HepG2 (cell line): ENCODE results near the gene WRAP73. TPM values are rescaled to one million over a fixed set of nuclear protein-coding genes. Genes with fewer than 3 reads are reported as not detected.

Experiments
- ATAC-seq: fragments of 200-7000 bp; cut with Tn5 transposase; 3 replicates; pipeline ENCODE4 v1.9.1; 2020; ENCODE audit warnings: mild to moderate bottlenecking, moderate library complexity
- BruUV-seq: library from RNA; stranded (reverse); fragments of 400-500 nt; replicated peaks from 2 replicates; lab custom pipeline; 2021; lab: Mats Ljungman, UMichigan
- CTCF ChIA-PET: fragments of 300-600 bp; formaldehyde crosslinking; extraction: SDS; loops from one replicate; lab custom pipeline; 2021; ENCODE audit warnings: low total read pairs, inconsistent platforms, low intra/inter-chr PET ratio; lab: Yijun Ruan, JAX
- POLR2A ChIA-PET: fragments of 350-600 bp; sonication (Branson Sonifier 250); formaldehyde crosslinking; loops from one replicate; lab custom pipeline; 2020; ENCODE audit warnings: antibody characterized with exemption, inconsistent platforms; lab: Yijun Ruan, JAX
- DNase-seq: peaks from one replicate; pipeline ENCODE4 v3.0.0-alpha.2; 2015; ENCODE audit warnings: low spot score
- FAIRE-seq: peaks from 3 replicates; lab custom pipeline; 2011; peaks lifted over from hg19 to GRCh38; lab: Jason Lieb, UNC
- H2AFZ ChIP-seq: one replicate; pipeline ENCODE4 v1.6.1; 2011; ENCODE audit warnings: low read length, inconsistent platforms
- H3K27ac ChIP-seq: fragments of 300-600 bp; 3 replicates; pipeline ENCODE4 v1.8.0; 2011; ENCODE audit warnings: mixed run types, mild to moderate bottlenecking, mixed read lengths, low read length, inconsistent platforms; ENCODE audit not compliant: insufficient read depth; ENCODE audit errors: extremely low read length
- H3K27me3 ChIP-seq, 2 experiments: fragments of 200-600 bp in 1 of 2; 2 replicates in 1 of 2; 3 replicates in 1 of 2; pipeline versions ENCODE4 v1.6.0 to v1.8.0; 2011; ENCODE audit warnings: low read length in 2 of 2, mild to moderate bottlenecking in 2 of 2, moderate library complexity in 2 of 2, inconsistent platforms in 1 of 2; ENCODE audit not compliant: insufficient read depth in 2 of 2, control insufficient read depth in 1 of 2
- H3K36me3 ChIP-seq, 2 experiments: fragments of 200-600 bp in 1 of 2; replicated peaks in 1 of 2; 2 replicates in 1 of 2; 3 replicates in 1 of 2; pipeline versions ENCODE4 v1.5.1 to v1.8.0; 2011; ENCODE audit warnings: low read length in 2 of 2, inconsistent platforms in 1 of 2; ENCODE audit not compliant: insufficient read depth in 2 of 2, control insufficient read depth in 1 of 2
- H3K4me1 ChIP-seq: 2 replicates; pipeline ENCODE4 v1.5.1; 2012; ENCODE audit warnings: low read length, inconsistent platforms; ENCODE audit not compliant: insufficient read depth
- H3K4me2 ChIP-seq: 2 replicates; pipeline ENCODE4 v1.6.0; 2011; ENCODE audit warnings: low read depth, low read length, inconsistent platforms
- H3K4me3 ChIP-seq, 3 experiments: fragments of 200-600 bp in 1 of 3; sonication (generic), shearing (Covaris generic) in 1 of 3; replicated peaks in 1 of 3; 2 replicates each; pipeline ENCODE4 v1.5.1; 2011 to 2016; ENCODE audit warnings: low read length in 3 of 3, inconsistent platforms in 2 of 3, low read depth in 2 of 3, mild to moderate bottlenecking in 2 of 3, control low read depth in 1 of 3, mixed read lengths in 1 of 3; ENCODE audit not compliant: insufficient read depth in 1 of 3
- H3K79me2 ChIP-seq: one replicate; pipeline ENCODE4 v1.6.1; 2011; ENCODE audit warnings: low read length, inconsistent platforms; ENCODE audit not compliant: insufficient read depth
- H3K9ac ChIP-seq: 2 replicates; pipeline ENCODE4 v1.6.0; 2011; ENCODE audit warnings: mild to moderate bottlenecking, low read depth, low read length, inconsistent platforms; ENCODE audit not compliant: insufficient read depth
- H3K9me3 ChIP-seq: 2 replicates; pipeline ENCODE4 v1.5.1; 2012; ENCODE audit warnings: mild to moderate bottlenecking, low read length
- H4K20me1 ChIP-seq: 2 replicates; pipeline ENCODE4 v1.6.0; 2011; ENCODE audit warnings: inconsistent platforms, mild to moderate bottlenecking, low read length, moderate library complexity; ENCODE audit not compliant: insufficient read depth
- ARID2 ChIP-seq: sonication (generic); formaldehyde crosslinking; IDR thresholded peaks from 2 replicates; pipeline ENCODE4 v1.8.1; 2022; ENCODE audit warnings: mild to moderate bottlenecking, missing genetic modification reagents, borderline replicate concordance
- ELF3 ChIP-seq: IDR thresholded peaks from 2 replicates; pipeline ENCODE4 v1.6.1; 2016; ENCODE audit warnings: missing genetic modification reagents, missing compliant biosample characterization
- FOXJ3 ChIP-seq: sonication (generic); formaldehyde crosslinking; IDR thresholded peaks from 2 replicates; pipeline ENCODE4 v1.4.0; 2020; ENCODE audit warnings: missing genetic modification reagents, mild to moderate bottlenecking, borderline replicate concordance
- HNF4A ChIP-seq: sonication (generic); formaldehyde crosslinking; IDR thresholded peaks from 2 replicates; pipeline ENCODE4 v1.4.0; 2020; ENCODE audit warnings: missing genetic modification reagents
- HOXA5 ChIP-seq: sonication (generic); formaldehyde crosslinking; IDR thresholded peaks from 2 replicates; pipeline ENCODE4 v1.4.0; 2020; ENCODE audit warnings: missing genetic modification reagents
- KDM3A ChIP-seq: IDR thresholded peaks from 2 replicates; pipeline ENCODE4 v1.6.1; 2018; ENCODE audit warnings: low read depth, missing compliant biosample characterization
- MED1 ChIP-seq: sonication (generic); formaldehyde crosslinking; IDR thresholded peaks from 2 replicates; pipeline ENCODE4 v1.4.0; 2020; ENCODE audit warnings: missing genetic modification reagents
- NFRKB ChIP-seq: fragments of 450-650 bp; IDR thresholded peaks from 2 replicates; pipeline ENCODE4 v1.6.1; 2017
- ZFP41 ChIP-seq: sonication (generic); formaldehyde crosslinking; IDR thresholded peaks from 2 replicates; pipeline ENCODE4 v1.4.0; 2020; ENCODE audit warnings: mild to moderate bottlenecking, missing genetic modification reagents, borderline replicate concordance
- ZKSCAN5 ChIP-seq: sonication (generic); formaldehyde crosslinking; IDR thresholded peaks from 2 replicates; pipeline ENCODE4 v1.5.1; 2020; ENCODE audit warnings: mild to moderate bottlenecking, missing genetic modification reagents
- ZNF256 ChIP-seq: sonication (generic); formaldehyde crosslinking; conservative IDR thresholded peaks from 2 replicates; pipeline ENCODE4 v1.4.0; 2020; ENCODE audit warnings: missing genetic modification reagents
- ZNF7 ChIP-seq: IDR thresholded peaks from 2 replicates; pipeline ENCODE4 v1.6.1; 2016; ENCODE audit warnings: missing biosample characterization, missing genetic modification reagents
- WGBS: methylation state at CpG from one replicate; pipeline ENCODE4 v1.1.6; 2017; ENCODE audit warnings: low lambda C conversion rate; 5-methylcytosine and 5-hydroxymethylcytosine counted together
- in situ Hi-C: cut with HindIII; loops from 2 replicates; pipeline ENCODE4 v1.10.0; 2017; ENCODE audit warnings: low pct_unique_long_range_greater_than_20kb; ENCODE audit not compliant: extremely low pct_ligation_motif_present
- intact Hi-C: fragments of 100-400 bp; cut with micrococcal nuclease; formaldehyde crosslinking; loops from one replicate; pipeline ENCODE4 v1.10.0; 2022; ENCODE audit not compliant: unreplicated experiment
- polyA plus RNA-seq, 8 experiments: library from polyadenylated mRNA; depleted of rRNA in 3 of 8; stranded (reverse) in 7 of 8; unstranded in 1 of 8; fragments of >200 nt; fragmentation: Illumina TruSeq in 4 of 8; extraction: Trizol in 4 of 8; gene quantifications; 2 replicates each; pipeline versions ENCODE4 v1.2.1 to v1.2.3, GENCODE V29; 2011 to 2016; ENCODE audit warnings: low read depth in 4 of 8, missing spikeins in 1 of 8, mixed read lengths in 1 of 8; ENCODE audit not compliant: insufficient read depth in 1 of 8
- total RNA-seq, 5 experiments: library from RNA; depleted of rRNA; stranded (reverse); fragments of >200 nt; fragmentation: Illumina TruSeq; extraction: Trizol; gene quantifications; 2 replicates each; pipeline ENCODE4 v1.2.3, GENCODE V29; 2016; ENCODE audit warnings: low read depth in 1 of 5
- TF ChIP-seq, protein P1 (sequence below): sonication (generic); formaldehyde crosslinking; IDR thresholded peaks from 2 replicates; pipeline ENCODE4 v1.5.0; 2020; ENCODE audit warnings: missing genetic modification reagents
- TF ChIP-seq, protein P2 (sequence below): sonication (generic); formaldehyde crosslinking; conservative IDR thresholded peaks from 2 replicates; pipeline ENCODE4 v1.8.0; 2022; ENCODE audit warnings: mild to moderate bottlenecking, moderate library complexity, missing genetic modification reagents
- TF ChIP-seq, protein P3 (sequence below): sonication (generic); formaldehyde crosslinking; IDR thresholded peaks from 2 replicates; pipeline ENCODE4 v1.8.0; 2023; ENCODE audit warnings: mild to moderate bottlenecking, missing genetic modification reagents
- TF ChIP-seq, protein P4 (sequence below): IDR thresholded peaks from 2 replicates; pipeline ENCODE4 v1.6.1; 2018; ENCODE audit warnings: missing genetic modification reagents

The WRAP73 gene
- total and polyA plus RNA-seq, 2 of the 13 experiments (the other 11 are each of a cell fraction or from before 2014, with no cell fraction given), result 18.1 to 40.4 TPM

DNA sequence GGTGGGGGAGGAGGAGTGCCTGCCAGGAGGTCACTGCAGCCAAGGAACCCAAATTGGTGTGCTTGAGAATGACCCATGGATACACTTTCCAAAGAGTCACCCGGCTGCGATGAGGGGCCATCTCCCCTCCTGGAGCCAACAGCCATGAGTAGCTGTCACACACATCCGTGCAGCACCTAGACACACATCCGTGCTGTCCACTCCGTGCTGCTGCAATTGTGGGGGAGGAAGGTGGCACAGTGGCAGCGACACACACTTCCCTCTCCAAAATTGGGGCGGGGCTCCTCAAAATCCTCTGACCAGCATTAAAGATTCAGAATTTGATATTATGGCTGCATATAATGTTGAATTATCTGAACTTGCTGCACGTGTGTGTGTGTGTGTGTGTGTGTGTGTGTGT lies 18.2 kb upstream of the WRAP73 start (continued):
- TF ChIP-seq, protein P1, sequence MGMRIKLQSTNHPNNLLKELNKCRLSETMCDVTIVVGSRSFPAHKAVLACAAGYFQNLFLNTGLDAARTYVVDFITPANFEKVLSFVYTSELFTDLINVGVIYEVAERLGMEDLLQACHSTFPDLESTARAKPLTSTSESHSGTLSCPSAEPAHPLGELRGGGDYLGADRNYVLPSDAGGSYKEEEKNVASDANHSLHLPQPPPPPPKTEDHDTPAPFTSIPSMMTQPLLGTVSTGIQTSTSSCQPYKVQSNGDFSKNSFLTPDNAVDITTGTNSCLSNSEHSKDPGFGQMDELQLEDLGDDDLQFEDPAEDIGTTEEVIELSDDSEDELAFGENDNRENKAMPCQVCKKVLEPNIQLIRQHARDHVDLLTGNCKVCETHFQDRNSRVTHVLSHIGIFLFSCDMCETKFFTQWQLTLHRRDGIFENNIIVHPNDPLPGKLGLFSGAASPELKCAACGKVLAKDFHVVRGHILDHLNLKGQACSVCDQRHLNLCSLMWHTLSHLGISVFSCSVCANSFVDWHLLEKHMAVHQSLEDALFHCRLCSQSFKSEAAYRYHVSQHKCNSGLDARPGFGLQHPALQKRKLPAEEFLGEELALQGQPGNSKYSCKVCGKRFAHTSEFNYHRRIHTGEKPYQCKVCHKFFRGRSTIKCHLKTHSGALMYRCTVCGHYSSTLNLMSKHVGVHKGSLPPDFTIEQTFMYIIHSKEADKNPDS (CRISPR knock-in tag), result no peak
- TF ChIP-seq FOXJ3 (CRISPR knock-in tag) (no peak), HNF4A (no peak), ZNF256 (no peak), MED1 (CRISPR knock-in tag) (no peak), ZFP41 (CRISPR knock-in tag) (no peak), KDM3A (CRISPR knock-in tag) (no peak)

DNA sequence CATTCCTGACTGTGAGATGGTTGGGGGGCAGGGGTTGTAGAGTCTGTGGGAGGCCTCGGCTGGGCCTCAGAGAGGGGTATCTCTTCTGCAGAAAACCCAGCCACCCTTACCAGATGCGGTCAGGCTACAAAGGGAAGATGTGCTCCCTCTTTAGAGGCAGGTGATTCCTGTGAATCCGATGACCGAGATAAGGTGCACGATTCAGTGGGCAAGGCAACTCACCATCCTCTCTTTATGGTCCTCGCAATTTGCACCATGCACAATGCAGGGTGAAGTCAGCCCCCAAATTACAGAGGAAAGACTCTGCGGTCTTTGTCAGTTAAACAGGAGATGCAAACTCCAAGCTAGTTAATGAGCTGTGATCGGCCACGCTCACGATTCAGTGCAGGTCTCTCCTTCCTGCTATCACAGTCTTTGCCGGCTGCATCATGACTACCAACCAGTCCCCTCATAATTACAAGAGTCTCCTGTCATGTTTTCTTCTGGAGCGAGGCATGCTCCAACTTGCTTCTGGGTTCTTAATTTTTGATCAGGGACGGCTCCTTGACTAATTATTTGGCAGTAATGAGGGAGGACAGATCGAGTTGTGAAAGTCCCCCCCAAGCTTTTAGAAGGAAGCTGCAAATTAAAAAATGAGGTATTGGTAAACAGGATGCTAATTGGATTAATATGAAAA lies 14.9 kb upstream of the WRAP73 start:
- Histone ChIP-seq H2AFZ (no peak overlapping the region), H3K79me2 (no peaks in the 10 kb centered on the region), H3K4me1 (peaks cover 38% of the 10 kb centered on the region)
- DNase-seq, result no peak
- in situ Hi-C loops, result no loop called here
- no peak for FAIRE-seq
- 88% methylated on average over 13 of the region's 14 CpGs for WGBS
- ATAC-seq, result no peak
- TF ChIP-seq, protein P2, sequence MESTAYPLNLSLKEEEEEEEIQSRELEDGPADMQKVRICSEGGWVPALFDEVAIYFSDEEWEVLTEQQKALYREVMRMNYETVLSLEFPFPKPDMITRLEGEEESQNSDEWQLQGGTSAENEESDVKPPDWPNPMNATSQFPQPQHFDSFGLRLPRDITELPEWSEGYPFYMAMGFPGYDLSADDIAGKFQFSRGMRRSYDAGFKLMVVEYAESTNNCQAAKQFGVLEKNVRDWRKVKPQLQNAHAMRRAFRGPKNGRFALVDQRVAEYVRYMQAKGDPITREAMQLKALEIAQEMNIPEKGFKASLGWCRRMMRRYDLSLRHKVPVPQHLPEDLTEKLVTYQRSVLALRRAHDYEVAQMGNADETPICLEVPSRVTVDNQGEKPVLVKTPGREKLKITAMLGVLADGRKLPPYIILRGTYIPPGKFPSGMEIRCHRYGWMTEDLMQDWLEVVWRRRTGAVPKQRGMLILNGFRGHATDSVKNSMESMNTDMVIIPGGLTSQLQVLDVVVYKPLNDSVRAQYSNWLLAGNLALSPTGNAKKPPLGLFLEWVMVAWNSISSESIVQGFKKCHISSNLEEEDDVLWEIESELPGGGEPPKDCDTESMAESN, result no peak
- TF ChIP-seq ELF3 (CRISPR knock-in tag) (no peak), NFRKB (no peak), ZNF7 (no peak), HOXA5 (CRISPR knock-in tag) (no peak), ZKSCAN5 (no peak), ARID2 (CRISPR knock-in tag) (no peak)
- TF ChIP-seq, protein P3, sequence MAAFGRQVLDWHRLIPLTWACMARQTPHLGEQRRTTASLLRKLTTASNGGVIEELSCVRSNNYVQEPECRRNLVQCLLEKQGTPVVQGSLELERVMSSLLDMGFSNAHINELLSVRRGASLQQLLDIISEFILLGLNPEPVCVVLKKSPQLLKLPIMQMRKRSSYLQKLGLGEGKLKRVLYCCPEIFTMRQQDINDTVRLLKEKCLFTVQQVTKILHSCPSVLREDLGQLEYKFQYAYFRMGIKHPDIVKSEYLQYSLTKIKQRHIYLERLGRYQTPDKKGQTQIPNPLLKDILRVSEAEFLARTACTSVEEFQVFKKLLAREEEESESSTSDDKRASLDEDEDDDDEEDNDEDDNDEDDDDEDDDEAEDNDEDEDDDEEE (CRISPR knock-in tag), result no peak
- TF ChIP-seq, protein P4, sequence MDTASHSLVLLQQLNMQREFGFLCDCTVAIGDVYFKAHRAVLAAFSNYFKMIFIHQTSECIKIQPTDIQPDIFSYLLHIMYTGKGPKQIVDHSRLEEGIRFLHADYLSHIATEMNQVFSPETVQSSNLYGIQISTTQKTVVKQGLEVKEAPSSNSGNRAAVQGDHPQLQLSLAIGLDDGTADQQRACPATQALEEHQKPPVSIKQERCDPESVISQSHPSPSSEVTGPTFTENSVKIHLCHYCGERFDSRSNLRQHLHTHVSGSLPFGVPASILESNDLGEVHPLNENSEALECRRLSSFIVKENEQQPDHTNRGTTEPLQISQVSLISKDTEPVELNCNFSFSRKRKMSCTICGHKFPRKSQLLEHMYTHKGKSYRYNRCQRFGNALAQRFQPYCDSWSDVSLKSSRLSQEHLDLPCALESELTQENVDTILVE (CRISPR knock-in tag), result no peak
- TF ChIP-seq, all 625 proteins: peak for 0
- CTCF ChIA-PET, result no interaction called here
- Histone ChIP-seq H3K4me3 (no peak overlapping the region), H3K36me3 (no peaks in the 10 kb centered on the region), H3K9ac (no peak overlapping the region), H3K27me3 (no peaks in the 10 kb centered on the region), H4K20me1 (peaks cover 3% of the 10 kb centered on the region; the same call in 1 of the 2 replicates), H3K9me3 (no peaks in the 10 kb centered on the region), H3K4me2 (no peak overlapping the region), H3K27ac (no peak overlapping the region)
- intact Hi-C loops, result no loop called here
- no TSS peak for BruUV-seq
- POLR2A ChIA-PET, result no interaction called here
